ENCODE measurements around the gene CLTCL1. TPM values are rescaled to one million over a fixed set of nuclear protein-coding genes. Genes with fewer than 3 reads are reported as not detected.

CLTCL1 gene
- total and polyA plus RNA-seq, 2 donors (not counting 1 experiment from before 2014, with no cell fraction given) = 1.0 to 5.5 TPM

GRCh38 chr22:19290400-19291217 lies 910 bp downstream of the CLTCL1 start:
- no peaks in the 10 kb centered on the region for H3K79me2 ChIP-seq (ENCODE audit: control insufficient read depth, insufficient read depth, low read length)
- H2AFZ ChIP-seq (ENCODE audit: insufficient read depth, low read depth, low read length, poor library complexity, severe bottlenecking) = peak overlapping the region; percentile 92
- peak overlapping the region; percentile 72 for H3K9ac ChIP-seq (ENCODE audit: low read length)
- peaks cover 18% of the 10 kb centered on the region for H3K27me3 Mint-ChIP-seq
- no peak for TF ChIP-seq EZH2 (IDR thresholded peaks at IDR 0.05; ENCODE audit: borderline replicate concordance, insufficient read depth, low read depth, low read length, poor library complexity, severe bottlenecking)
- TF ChIP-seq, protein P1, sequence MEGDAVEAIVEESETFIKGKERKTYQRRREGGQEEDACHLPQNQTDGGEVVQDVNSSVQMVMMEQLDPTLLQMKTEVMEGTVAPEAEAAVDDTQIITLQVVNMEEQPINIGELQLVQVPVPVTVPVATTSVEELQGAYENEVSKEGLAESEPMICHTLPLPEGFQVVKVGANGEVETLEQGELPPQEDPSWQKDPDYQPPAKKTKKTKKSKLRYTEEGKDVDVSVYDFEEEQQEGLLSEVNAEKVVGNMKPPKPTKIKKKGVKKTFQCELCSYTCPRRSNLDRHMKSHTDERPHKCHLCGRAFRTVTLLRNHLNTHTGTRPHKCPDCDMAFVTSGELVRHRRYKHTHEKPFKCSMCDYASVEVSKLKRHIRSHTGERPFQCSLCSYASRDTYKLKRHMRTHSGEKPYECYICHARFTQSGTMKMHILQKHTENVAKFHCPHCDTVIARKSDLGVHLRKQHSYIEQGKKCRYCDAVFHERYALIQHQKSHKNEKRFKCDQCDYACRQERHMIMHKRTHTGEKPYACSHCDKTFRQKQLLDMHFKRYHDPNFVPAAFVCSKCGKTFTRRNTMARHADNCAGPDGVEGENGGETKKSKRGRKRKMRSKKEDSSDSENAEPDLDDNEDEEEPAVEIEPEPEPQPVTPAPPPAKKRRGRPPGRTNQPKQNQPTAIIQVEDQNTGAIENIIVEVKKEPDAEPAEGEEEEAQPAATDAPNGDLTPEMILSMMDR (IDR thresholded peaks at IDR 0.05) = no peak
- no peaks in the 10 kb centered on the region for H3K9me3 ChIP-seq (ENCODE audit: control extremely low read depth in 1 of 3, control insufficient read depth in 2 of 3, insufficient read depth in 1 of 3, low read length in 2 of 3)
- H3K27ac Mint-ChIP-seq = peak overlapping the region; percentile 65
- WGBS (ENCODE audit: insufficient coverage) = 23% methylated on average over 25 of the region's 27 CpGs
- ChIA-PET POLR2A (interaction anchor here (1.6 to 1.7 kb wide), 2 partner anchors 157 to 189 kb away, joined by 6 to 10 read pairs; partner anchors contain the start of genes C22orf39 and CDC45), CTCF (interaction anchor here (1.5 kb wide), 1 partner anchor 15 kb away, joined by 3 read pairs; no protein-coding TSS in a partner anchor)
- no peaks in the 10 kb centered on the region for H4K20me1 ChIP-seq (ENCODE audit: control insufficient read depth, insufficient read depth, low read length, poor library complexity, severe bottlenecking)
- H3K27ac ChIP-seq (ENCODE audit: low read length in 2 of 2) = no peak overlapping the region
- H3K36me3 ChIP-seq (replicated peaks in 1 of 2; ENCODE audit: control extremely low read depth in 1 of 2, control insufficient read depth in 1 of 2, extremely low read depth in 1 of 2, insufficient read depth in 2 of 2, low read length in 1 of 2) = no peaks in the 10 kb centered on the region
- peaks cover 24% of the 10 kb centered on the region for H3K4me1 Mint-ChIP-seq
- ATAC-seq (ENCODE audit: low read depth) = no peak
- peak overlapping the region; percentile 30 to 71 (median 58) for H3K4me3 ChIP-seq (ENCODE audit: control extremely low read depth in 1 of 5, extremely low read depth in 1 of 5, insufficient read depth in 1 of 5, low read depth in 2 of 5, low read length in 4 of 5)
- H3K9me3 Mint-ChIP-seq (ENCODE audit: insufficient read depth) = no peaks in the 10 kb centered on the region
- intact Hi-C loops (cut with micrococcal nuclease) = loop anchor here (1.0 to 5.0 kb wide), 6 partner anchors 112 to 189 kb away; partner anchors contain the start of genes C22orf39, CDC45, DGCR2 and ESS2
- peak overlapping the region; percentile 88 for H3K4me3 Mint-ChIP-seq
- DNase-seq = peak; percentile 63
- H3K4me2 ChIP-seq (replicated peaks; ENCODE audit: low read depth, low read length, poor library complexity, severe bottlenecking) = peak overlapping the region; percentile 83
- H3K4me1 ChIP-seq (ENCODE audit: control insufficient read depth in 2 of 2, insufficient read depth in 2 of 2, low read length in 2 of 2) = peaks cover 15 to 17% of the 10 kb centered on the region in 2 donors
- peaks cover 0 to 13% (median 3%) of the 10 kb centered on the region in 4 experiments for H3K27me3 ChIP-seq (replicated peaks in 1 of 4; ENCODE audit: control extremely low read depth in 1 of 4, control insufficient read depth in 3 of 4, insufficient read depth in 4 of 4, low read length in 3 of 4)

All from B cell (primary cell).